Measurements from ENCODE around the gene ORM2.

Gene ORM2

DNA sequence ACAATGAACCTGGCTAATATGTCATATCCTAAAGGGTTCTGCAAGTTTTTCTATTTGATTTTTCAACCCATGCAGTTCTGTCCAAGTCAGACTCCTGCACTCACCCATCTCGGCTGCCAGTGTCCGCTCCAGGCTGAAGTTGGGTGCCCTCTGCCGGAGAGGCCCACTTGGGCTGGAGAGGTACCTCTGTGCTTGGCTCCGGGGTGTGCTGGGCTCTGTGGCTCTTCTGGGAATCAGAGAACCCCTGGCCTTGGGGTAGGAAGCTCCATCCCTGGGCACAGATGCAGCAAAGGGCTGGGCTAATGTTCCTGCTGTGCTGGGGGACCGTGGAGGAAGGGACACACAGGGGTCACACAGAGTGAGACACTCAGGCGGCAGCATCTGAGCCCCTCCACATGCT is 26.2 kb downstream of the ORM2 start:
- no peak for DNase-seq

GRCh38 chr9:114356792-114357191 is 27.1 kb downstream of the ORM2 start:
- DNase-seq = no peak

- DNase-seq = no peak
Measured at GRCh38 chr9:114357360-114357759, 27.7 kb downstream of the ORM2 start.

GRCh38 chr9:114357911-114358328 is 28.3 kb downstream of the ORM2 start:
- no peak for DNase-seq

- DNase-seq = no peak
Measured at GRCh38 chr9:114359801-114360200, 30.1 kb downstream of the ORM2 start.

GRCh38 chr9:114361542-114361941 is 31.9 kb downstream of the ORM2 start:
- DNase-seq = no peak

- DNase-seq = no peak
Measured at GRCh38 chr9:114362394-114362793, 32.7 kb downstream of the ORM2 start.

- DNase-seq = no peak
Measured at GRCh38 chr9:114363424-114363823, 33.8 kb downstream of the ORM2 start.

GRCh38 chr9:114364134-114365041 is 34.7 kb downstream of the ORM2 start:
- DNase-seq = no peak

GRCh38 chr9:114365194-114365593 is 35.5 kb downstream of the ORM2 start:
- DNase-seq = no peak

DNA sequence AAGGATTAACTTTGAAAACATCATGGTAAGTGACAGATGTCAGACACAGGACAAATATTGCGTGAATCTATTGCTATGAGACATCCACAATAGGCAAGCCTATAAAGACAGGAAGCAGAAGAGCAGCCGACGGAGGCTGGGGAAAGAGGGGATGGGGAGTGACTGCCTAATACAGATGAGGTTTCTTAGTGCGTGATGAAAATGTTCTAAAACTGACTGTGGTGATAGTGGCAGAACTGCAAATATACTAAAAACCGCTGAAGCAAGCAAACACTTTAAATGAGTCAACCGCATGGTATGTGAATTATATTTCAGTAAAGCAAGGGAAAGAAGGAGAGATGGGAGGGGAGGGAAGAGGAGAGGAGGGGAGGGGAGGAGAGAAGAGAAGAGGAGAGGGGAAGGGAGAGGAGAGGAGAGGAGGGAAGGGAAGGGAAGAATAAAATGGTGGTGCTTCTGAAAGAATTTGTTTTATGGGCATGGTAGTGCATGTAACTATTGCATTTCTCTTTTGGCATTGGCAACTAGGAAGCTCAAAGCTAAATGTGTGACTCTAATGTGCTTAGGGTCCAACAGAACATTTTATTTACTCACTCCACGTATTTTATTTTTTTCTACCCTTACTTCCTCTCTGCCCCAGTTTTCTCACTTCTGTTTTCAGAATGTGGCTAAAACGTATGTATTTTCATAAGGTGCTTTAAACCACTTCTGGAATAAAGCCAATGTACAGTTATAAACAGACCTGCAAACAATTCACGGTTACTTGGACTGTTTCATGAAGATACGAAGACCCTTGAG is 36.9 kb downstream of the ORM2 start:
- DNase-seq = no peak

GRCh38 chr9:114367366-114367765 is 37.7 kb downstream of the ORM2 start:
- no peak for DNase-seq

DNA sequence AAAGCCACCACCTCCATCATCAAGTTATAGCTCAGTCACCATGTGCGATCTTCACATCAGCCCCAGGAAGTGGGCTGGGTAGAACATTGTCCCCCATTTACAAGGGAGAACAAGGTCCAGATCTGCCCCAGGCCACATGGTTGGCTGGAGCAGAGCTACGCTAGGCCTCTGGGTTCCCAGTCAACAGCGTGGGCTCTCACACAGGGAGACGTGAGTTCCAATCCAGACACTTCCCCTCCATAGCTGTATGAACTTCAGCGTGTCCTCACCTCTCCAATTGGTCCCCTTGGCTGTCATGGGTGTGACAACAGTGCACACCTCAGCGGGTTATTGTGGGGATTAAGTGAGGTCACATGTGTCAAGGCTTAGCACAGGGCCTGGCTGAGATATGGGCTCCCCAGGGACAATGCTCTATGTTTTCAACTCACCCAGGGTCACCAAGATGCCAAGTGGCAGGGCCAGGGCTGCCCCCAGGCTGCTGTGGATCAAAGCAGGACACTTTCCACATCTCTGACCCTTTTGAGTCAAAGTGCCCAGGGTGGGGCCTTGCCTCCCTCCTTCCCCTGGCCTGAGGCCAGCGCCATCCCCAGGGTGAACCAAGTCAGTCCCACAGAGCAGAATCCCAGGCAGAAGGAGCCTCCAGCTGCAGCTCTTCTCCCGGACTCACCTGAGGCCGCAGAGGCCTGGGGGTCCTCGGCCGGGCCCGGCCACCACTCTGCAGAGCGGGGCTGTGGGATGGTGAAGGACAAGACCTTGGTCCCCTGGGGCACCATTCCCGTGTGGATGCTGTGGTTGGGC is 38.3 kb downstream of the ORM2 start:
- no peak for DNase-seq

GRCh38 chr9:114369216-114370130 is 39.8 kb downstream of the ORM2 start:
- DNase-seq = no peak

DNA sequence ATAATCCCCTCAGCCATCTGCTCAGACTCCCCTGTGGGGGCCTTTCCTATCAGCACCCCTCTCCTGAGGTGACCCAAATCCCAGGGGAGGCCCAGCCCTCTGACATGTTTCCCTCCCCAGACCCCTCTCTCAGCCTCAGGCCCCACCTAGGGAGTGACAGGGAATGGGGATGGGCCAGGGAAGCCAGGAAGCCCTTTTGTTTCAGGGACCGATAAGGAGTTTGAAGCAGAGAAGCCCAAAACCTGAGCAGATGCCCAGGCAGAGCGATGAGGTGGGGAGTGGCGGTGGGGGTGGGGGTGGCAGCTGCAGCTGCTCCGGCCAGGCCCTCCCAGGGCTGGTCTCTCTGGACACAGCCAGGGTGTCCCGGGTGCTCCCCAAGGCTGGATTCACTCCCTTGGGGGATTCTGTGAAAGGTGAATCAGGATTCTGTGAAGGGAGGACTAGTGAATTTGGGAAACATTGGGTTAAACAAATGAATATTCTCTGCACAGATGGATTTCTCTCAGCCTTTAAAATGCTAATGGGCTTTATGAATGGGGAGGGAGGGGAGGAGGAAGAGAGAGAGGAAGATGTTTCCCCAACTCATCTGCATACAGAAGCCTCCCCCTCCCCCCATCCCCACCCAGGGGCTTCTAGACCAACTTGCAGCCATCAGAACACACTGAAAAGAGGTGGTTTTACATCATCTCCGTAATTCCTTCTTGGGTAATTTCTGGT is 40.7 kb downstream of the ORM2 start:
- no peak for DNase-seq

GRCh38 chr9:114370968-114371320 is 41.3 kb downstream of the ORM2 start:
- DNase-seq = no peak

- DNase-seq = no peak
Measured at GRCh38 chr9:114371343-114371944, 41.8 kb downstream of the ORM2 start.

- DNase-seq = no peak
Measured at GRCh38 chr9:114371973-114372917, 42.6 kb downstream of the ORM2 start.

DNA sequence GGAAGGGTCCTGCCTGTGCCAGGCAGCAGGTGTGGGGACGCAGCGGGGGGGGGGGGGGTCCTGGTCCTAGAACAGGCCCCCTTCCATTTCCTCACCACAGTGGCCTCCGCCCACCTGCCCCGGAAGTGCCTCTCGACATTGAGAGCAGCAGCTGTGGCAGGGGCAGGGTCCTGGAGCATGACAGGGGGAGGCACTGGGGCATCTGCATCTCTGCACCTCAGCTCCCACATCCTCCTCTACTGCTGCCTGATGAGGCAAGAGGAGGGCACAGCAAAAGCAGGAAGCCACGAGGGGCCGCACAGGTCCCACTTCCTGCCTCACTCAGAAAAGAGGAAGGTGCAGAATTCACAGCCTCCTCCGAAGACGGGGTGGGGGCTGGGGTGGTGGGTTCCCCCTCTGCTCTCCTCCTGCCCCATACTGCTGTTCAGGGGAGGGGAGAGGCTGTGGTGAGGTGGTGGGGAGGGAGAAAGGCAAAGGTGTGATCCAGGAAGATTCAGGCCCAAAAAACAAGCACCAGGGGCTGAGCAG is 43.3 kb downstream of the ORM2 start:
- no peak for DNase-seq
